GM23248 (cell line): ENCODE results near the gene VLDLR. TPM values are rescaled to one million over a fixed set of nuclear protein-coding genes. Genes with fewer than 3 reads are reported as not detected.
A peak's percentile ranks its signal among the peaks of the same experiment; 100 is the strongest.

ENCODE experiments used
- DNase-seq: peaks from one replicate; pipeline ENCODE4 v3.0.0-alpha.2; 2015
- H2AFZ ChIP-seq: fragments of 200-600 bp; sonication (generic); 2 replicates; pipeline ENCODE4 v1.6.1; 2016; ENCODE audit warnings: antibody characterized with exemption
- H3F3A ChIP-seq: fragments of 200-600 bp; sonication (generic); 2 replicates; pipeline ENCODE4 v1.6.1; 2016; ENCODE audit warnings: mild to moderate bottlenecking, antibody characterized with exemption, mixed run types; ENCODE audit not compliant: insufficient read depth
- H3K27ac ChIP-seq: fragments of 200-600 bp; sonication (generic); 2 replicates; pipeline ENCODE4 v1.5.1; 2016; ENCODE audit warnings: mild to moderate bottlenecking
- H3K27me3 ChIP-seq: fragments of 200-600 bp; sonication (generic); replicated peaks from 2 replicates; pipeline ENCODE4 v1.6.1; 2016; ENCODE audit warnings: mild to moderate bottlenecking; ENCODE audit not compliant: insufficient read depth
- H3K36me3 ChIP-seq: fragments of 200-600 bp; sonication (generic); 2 replicates; pipeline ENCODE4 v1.6.1; 2016; ENCODE audit warnings: low read depth, mild to moderate bottlenecking
- H3K4me1 ChIP-seq: fragments of 200-600 bp; sonication (generic); 2 replicates; pipeline ENCODE4 v1.6.1; 2016; ENCODE audit warnings: mild to moderate bottlenecking; ENCODE audit not compliant: insufficient read depth
- H3K4me2 ChIP-seq: fragments of 200-600 bp; sonication (generic); one replicate; pipeline ENCODE4 v1.6.1; 2016; ENCODE audit warnings: mild to moderate bottlenecking; ENCODE audit not compliant: unreplicated experiment
- H3K4me3 ChIP-seq: fragments of 200-600 bp; sonication (generic); 2 replicates; pipeline ENCODE4 v1.5.1; 2016; ENCODE audit warnings: mild to moderate bottlenecking
- H3K79me2 ChIP-seq: fragments of 200-600 bp; sonication (generic); 2 replicates; pipeline ENCODE4 v1.6.1; 2016; ENCODE audit warnings: mild to moderate bottlenecking; ENCODE audit not compliant: insufficient read depth
- H3K9ac ChIP-seq: fragments of 200-600 bp; sonication (generic); 2 replicates; pipeline ENCODE4 v1.6.1; 2016; ENCODE audit warnings: mild to moderate bottlenecking
- H3K9me2 ChIP-seq: fragments of 200-600 bp; sonication (generic); 2 replicates; pipeline ENCODE4 v1.6.1; 2016; ENCODE audit warnings: mixed run types, mild to moderate bottlenecking, moderate library complexity; ENCODE audit not compliant: insufficient read depth
- H3K9me3 ChIP-seq: fragments of 200-600 bp; sonication (generic); one replicate; pipeline ENCODE4 v1.6.1; 2017; ENCODE audit warnings: low read depth
- H4K20me1 ChIP-seq: fragments of 200-600 bp; sonication (generic); 2 replicates; pipeline ENCODE4 v1.6.0; 2016; ENCODE audit not compliant: insufficient read depth
- EZH2 ChIP-seq: fragments of 200-600 bp; sonication (generic); IDR thresholded peaks from 2 replicates; pipeline ENCODE4 v1.6.1; 2018; ENCODE audit warnings: antibody characterized with exemption, mild to moderate bottlenecking; ENCODE audit not compliant: insufficient read depth, poor library complexity, severe bottlenecking
- EZH2phosphoT487 ChIP-seq: fragments of 200-600 bp; sonication (generic); IDR thresholded peaks from 2 replicates; pipeline ENCODE4 v1.6.1; 2018; ENCODE audit warnings: antibody characterized with exemption, moderate library complexity, mild to moderate bottlenecking, low read depth; ENCODE audit not compliant: insufficient read depth
- WGBS, 2 experiments: methylation state at CpG; one replicate each; pipeline ENCODE4 v1.1.6; 2015 to 2017; ENCODE audit warnings: low lambda C conversion rate in 2 of 2, low coverage in 1 of 2; ENCODE audit errors: missing lambda C conversion rate in 2 of 2; 5-methylcytosine and 5-hydroxymethylcytosine counted together
- in situ Hi-C: fragments of 300-500 bp; cut with MboI; formaldehyde crosslinking; loops from 2 replicates; pipeline ENCODE4 v1.15.0; 2020
- polyA plus RNA-seq: library from polyadenylated mRNA; unstranded; fragments of >200 nt; fragmentation: Nextera tagmentation; extraction: Ambion mirVana; gene quantifications from 2 replicates; pipeline ENCODE4 v1.2.1, GENCODE V29; 2016
- total RNA-seq: library from RNA; depleted of rRNA; stranded (reverse); fragments of >200 nt; shearing (Covaris generic); gene quantifications from 2 replicates; pipeline ENCODE4 v1.2.3, GENCODE V29; 2014

The VLDLR gene
- total and polyA plus RNA-seq, 2 experiments from 2014 or later, result 15.1 to 29.2 TPM

DNA sequence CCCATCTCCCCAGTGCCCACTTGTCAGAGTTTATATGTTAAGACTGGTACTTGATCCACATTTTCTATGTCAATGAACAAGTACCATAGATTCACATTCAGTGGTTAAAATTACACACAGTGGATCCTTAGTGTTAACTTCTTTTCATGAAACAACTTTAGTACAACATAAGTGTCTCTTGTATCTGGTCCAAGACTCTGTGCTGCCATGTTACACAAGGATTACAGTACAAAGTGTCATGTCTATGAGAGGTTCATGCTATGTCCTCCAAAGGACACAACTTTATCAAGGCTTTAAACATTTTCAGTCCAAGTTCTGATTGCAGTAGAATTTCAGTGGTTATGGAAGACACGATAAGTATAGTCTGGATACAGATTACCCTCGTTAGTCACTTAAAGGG is 13.3 kb upstream of the VLDLR start:
- in situ Hi-C loops, result no loop called here
- no peak overlapping the region for H3K4me2 ChIP-seq
- 61 to 76% methylated on average over 2 of the region's 2 CpGs for WGBS, 2 experiments
- H3K27ac ChIP-seq, result no peak overlapping the region
- H3K79me2 ChIP-seq, result no peaks in the 10 kb centered on the region
- TF ChIP-seq EZH2phosphoT487 (no peak), EZH2 (no peak)
- no peaks in the 10 kb centered on the region for H3K27me3 ChIP-seq
- H2AFZ ChIP-seq, result no peak overlapping the region
- H3K9me2 ChIP-seq, result no peaks in the 10 kb centered on the region
- no peaks in the 10 kb centered on the region for H3K36me3 ChIP-seq
- no peak for DNase-seq
- no peaks in the 10 kb centered on the region; the same call in 1 of the 2 replicates for H4K20me1 ChIP-seq
- H3K4me1 ChIP-seq, result no peaks in the 10 kb centered on the region
- no peak overlapping the region for H3K4me3 ChIP-seq
- no peak overlapping the region for H3K9ac ChIP-seq
- no peaks in the 10 kb centered on the region for H3F3A ChIP-seq
- no peaks in the 10 kb centered on the region for H3K9me3 ChIP-seq

DNA sequence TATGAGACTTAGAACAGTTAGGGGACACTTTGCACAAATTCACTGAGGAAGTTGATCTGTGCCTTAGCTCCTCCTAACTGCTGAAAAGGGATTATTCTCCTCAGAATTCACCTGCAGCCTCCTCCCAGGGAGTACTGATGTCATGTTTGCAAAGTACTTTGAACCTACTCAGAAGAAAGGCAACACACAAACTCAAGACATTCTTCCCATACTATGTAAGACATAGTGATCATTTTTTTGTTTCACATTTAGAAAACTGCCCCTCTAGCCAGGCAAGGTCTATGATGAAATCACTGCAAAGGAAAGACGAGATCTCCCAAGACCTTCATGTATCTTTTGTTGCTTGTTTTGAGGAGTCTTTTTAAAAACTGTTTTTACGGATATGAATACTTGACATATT is 10.6 kb upstream of the VLDLR start:
- Histone ChIP-seq H3K79me2 (no peaks in the 10 kb centered on the region), H3K4me2 (no peak overlapping the region), H3K36me3 (no peaks in the 10 kb centered on the region), H3K27me3 (no peaks in the 10 kb centered on the region), H3K9ac (no peak overlapping the region), H3K9me3 (no peaks in the 10 kb centered on the region), H3F3A (no peaks in the 10 kb centered on the region), H3K27ac (no peak overlapping the region), H3K4me1 (no peaks in the 10 kb centered on the region), H3K4me3 (no peak overlapping the region), H3K9me2 (no peaks in the 10 kb centered on the region), H4K20me1 (no peaks in the 10 kb centered on the region; the same call in 1 of the 2 replicates), H2AFZ (no peak overlapping the region)
- TF ChIP-seq EZH2phosphoT487 (no peak), EZH2 (no peak)
- peak; percentile 30 for DNase-seq
- 73 to 74% methylated on average over 2 of the region's 2 CpGs for WGBS, 2 experiments
- in situ Hi-C loops, result no loop called here

DNA sequence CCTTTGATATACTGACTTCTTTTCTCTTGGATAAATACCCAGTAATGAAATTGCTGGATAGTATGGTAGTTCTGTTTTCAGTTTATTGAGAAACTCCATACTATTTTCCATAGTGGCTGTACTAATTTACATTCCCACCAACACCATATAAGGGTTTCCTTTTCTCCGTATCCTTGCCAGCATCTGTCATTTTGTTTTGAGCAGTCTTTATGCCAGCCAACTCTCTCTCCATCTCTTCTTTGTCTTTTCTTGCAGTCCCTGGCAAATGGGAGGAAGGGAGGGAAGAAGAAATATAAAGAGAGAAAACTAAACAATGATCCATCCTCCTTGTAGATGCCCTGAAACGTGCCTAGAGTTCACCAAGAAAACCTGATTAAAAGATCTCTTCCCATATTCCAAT is 9.6 kb upstream of the VLDLR start:
- no peak overlapping the region for H3K9ac ChIP-seq
- H3K9me3 ChIP-seq, result no peaks in the 10 kb centered on the region
- no peak overlapping the region for H3K4me2 ChIP-seq
- WGBS, 2 experiments, result 82 to 93% methylated on average over 2 of the region's 2 CpGs
- H3K27me3 ChIP-seq, result no peaks in the 10 kb centered on the region
- DNase-seq, result no peak
- in situ Hi-C loops, result no loop called here
- no peaks in the 10 kb centered on the region; the same call in 1 of the 2 replicates for H4K20me1 ChIP-seq
- no peaks in the 10 kb centered on the region for H3K4me1 ChIP-seq
- no peaks in the 10 kb centered on the region for H3F3A ChIP-seq
- H2AFZ ChIP-seq, result no peak overlapping the region
- TF ChIP-seq EZH2phosphoT487 (no peak), EZH2 (no peak)
- no peak overlapping the region for H3K27ac ChIP-seq
- H3K9me2 ChIP-seq, result no peaks in the 10 kb centered on the region
- no peak overlapping the region for H3K4me3 ChIP-seq
- H3K36me3 ChIP-seq, result no peaks in the 10 kb centered on the region
- H3K79me2 ChIP-seq, result no peaks in the 10 kb centered on the region

DNA sequence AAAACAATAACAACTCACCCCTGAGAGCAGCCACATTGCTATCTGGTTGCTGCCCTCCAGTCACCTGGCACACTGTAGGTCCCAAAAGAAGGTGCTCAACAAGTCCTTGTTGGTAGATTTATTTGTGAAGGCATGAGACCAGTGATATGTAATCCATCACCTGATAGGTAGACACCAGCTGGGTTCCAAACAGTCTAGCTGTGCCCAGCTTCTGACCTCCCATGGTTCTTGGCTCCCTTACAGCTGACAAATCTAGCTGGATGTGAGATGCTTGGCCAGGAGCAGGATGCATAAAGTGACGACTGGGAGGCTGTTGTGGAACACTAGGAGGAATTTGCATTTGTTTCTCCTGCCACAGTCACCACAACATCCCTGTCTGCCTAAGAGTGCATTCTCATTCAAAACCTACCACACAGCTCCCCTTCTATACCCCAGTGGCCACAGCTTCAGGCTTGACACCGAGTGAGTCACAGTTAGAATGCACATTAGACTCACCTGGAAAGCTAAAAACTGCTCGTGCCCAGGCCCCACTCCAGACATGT is 7.8 kb upstream of the VLDLR start:
- WGBS, 2 experiments, result 82 to 84% methylated on average over 3 of the region's 3 CpGs
- no peaks in the 10 kb centered on the region for H3F3A ChIP-seq
- H3K4me1 ChIP-seq, result no peaks in the 10 kb centered on the region
- in situ Hi-C loops, result no loop called here
- H4K20me1 ChIP-seq, result no peaks in the 10 kb centered on the region; the same call in 1 of the 2 replicates
- no peak for DNase-seq
- no peak overlapping the region for H3K9ac ChIP-seq
- no peaks in the 10 kb centered on the region for H3K9me3 ChIP-seq
- no peak overlapping the region for H2AFZ ChIP-seq
- TF ChIP-seq EZH2, result no peak
- no peak for TF ChIP-seq EZH2phosphoT487
- H3K36me3 ChIP-seq, result no peaks in the 10 kb centered on the region
- H3K27ac ChIP-seq, result no peak overlapping the region
- no peaks in the 10 kb centered on the region for H3K79me2 ChIP-seq
- H3K4me3 ChIP-seq, result no peak overlapping the region
- no peaks in the 10 kb centered on the region for H3K27me3 ChIP-seq
- H3K4me2 ChIP-seq, result no peak overlapping the region
- H3K9me2 ChIP-seq, result no peaks in the 10 kb centered on the region
